NOMO-1 (cell line): ENCODE measurements around the gene SLC22A1.
"Not testable (repeated sequence)": the region's sequence is repeated elsewhere in the genome, so short reads cannot be mapped to it uniquely, and the experiment has no call there.

Source experiments
- DNase-seq, 2 experiments: peaks; one replicate each; lab custom pipeline; 2025; ENCODE audit not compliant: unreplicated experiment in 2 of 2; lab: John Stamatoyannopoulos, UW

SLC22A1 gene

DNA sequence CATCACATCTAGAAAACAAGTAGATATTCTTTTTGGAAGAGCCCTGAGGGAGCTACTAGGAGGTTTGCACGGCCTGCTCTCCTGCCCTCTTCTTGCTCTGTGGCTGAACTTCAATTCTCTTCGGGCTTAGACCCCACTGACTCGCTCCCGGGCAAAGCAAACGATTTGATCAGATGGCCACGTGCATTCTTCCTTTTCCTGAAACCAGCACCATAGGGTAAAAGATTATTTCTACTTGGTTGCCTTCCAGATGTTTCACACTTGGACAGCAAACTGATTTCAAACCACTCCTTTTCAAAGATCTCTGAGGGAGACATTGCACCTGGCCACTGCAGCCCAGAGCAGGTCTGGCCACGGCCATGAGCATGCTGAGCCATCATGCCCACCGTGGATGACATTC, at the start of gene SLC22A1:
Gene SLC22A1, plus strand, starts transcription at position 258 of the 400 bp plus-strand sequence. Its CDS starts 121 bp downstream, at position 379.
- DNase-seq = no peak

DNA sequence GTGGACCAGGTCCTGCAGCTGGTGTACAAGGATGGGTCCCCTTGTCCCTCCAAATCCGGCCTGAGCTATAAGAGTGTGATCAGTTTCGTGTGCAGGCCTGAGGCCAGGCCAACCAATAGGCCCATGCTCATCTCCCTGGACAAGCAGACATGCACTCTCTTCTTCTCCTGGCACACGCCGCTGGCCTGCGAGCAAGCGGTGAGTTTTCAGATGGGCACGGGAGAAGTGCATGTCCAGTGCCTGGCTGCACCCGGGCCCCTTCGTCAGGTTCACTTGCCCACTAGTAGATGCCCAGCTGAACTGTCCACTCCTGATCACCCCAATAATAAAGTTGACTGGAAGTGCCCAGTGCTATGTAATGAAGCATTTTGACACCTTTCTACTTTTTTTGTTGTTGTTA, 48.3 kb upstream of the SLC22A1 start:
- no peak for DNase-seq

DNA sequence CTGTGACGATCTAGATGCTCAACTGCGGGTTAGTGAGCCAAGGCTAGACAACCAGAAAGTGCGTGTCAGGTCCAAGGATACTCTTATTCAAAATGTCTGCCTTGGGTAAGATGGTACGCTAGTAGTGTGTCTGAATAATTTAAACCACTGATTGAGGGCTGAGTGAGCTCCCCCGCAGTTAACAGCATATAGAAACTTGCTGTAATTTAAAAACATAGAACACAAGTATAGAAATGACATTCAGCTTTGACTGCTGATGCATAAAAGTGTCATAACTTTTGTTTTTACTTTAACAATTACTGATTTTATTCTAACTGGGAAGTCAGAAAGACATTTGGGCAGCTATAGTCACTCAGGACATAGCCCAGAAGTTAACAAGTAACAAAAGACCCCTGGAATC, 45.6 kb upstream of the SLC22A1 start:
- no peak for DNase-seq

DNA sequence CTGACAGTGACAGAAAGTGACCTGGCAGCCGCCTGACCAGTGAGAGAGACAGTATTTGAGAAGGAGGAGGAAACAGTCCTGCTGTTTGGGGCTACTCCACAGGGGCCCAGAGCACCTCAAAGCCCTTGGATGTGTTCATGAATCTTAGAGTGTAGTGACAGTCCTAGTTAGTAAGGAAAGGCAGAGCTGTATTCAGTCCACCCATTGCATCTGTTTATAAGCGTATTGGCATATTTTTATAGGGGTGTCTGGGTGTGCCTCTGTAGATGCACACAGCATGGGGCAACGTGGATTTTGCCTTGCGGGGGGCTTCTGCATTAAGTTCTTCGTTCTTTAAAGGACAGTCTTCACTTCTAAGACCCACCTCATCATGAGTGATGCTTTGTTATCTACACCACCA, 44.6 kb upstream of the SLC22A1 start:
- no peak for DNase-seq

DNA sequence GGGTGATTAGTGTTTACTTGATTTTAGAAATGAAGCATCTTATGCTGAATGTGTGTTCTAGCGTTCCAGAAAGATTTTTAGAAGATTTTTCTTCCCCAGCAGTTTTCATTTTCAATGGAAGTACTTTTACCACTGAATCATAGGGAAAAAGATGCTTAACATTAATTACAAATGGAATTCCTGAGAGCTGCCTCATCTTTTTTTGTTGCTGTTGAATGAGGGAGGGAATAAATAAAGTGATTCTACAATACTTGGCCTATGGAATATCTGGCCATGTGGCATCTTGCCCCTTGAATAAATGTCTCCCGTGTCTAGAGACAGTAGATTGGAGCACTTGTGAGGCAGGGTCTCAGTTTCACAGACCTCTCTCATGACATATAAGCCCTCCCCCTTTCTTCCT, 44.1 kb upstream of the SLC22A1 start:
- DNase-seq = no peak

GRCh38 chr6:160078883-160079685, 42.5 kb upstream of the SLC22A1 start:
- DNase-seq = no peak

DNA sequence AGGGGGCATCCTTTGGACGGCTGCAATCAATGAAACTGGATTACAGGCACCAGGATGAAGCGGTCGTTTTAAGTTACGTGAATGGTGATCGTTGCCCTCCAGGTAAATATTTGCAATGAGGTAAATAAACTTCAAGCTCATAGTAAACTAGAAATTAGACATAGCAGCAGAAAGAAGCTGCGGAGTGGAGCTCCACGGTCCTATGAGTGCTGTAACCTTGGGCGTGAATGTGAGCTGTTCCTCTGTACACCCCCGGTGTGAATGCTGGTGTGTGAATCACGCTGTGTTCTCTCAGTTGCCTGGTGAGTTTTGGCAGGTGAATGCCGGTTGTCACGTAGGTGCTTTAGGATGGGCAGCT, 42.0 kb upstream of the SLC22A1 start:
- no peak for DNase-seq

DNA sequence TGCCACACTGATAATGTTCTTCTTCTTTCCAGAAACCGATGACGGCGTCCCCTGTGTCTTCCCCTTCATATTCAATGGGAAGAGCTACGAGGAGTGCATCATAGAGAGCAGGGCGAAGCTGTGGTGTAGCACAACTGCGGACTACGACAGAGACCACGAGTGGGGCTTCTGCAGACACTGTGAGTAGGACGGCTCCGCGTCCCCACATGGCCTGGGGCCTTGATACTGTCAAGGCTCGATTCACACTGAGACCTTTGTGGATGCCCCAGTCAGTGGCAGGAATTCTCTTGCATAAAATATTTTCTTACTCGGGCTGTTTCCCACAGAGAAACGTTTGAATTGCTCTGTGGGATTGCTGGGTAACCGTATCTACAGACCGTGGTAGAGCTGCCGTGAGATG, 41.5 kb upstream of the SLC22A1 start:
- no peak for DNase-seq

DNA sequence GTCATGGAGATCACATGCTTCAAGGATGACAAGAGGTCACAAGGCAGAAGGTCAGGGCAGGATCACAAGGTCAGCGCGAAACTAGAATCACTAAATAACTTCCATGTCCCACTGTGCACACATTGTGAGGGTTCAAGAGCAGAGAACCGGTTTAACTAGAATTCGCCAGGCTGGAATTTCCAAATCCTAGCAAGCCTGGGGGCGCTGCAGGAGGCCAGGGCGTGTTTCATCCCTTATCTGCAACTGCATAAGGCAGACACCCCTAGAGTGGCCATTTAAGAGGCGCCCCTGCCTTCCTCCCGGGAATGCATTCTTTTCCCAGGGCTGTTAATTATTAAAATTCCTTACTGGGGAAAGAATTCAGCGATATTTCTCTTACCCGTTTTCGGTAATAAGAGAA, 40.2 kb upstream of the SLC22A1 start:
- no peak for DNase-seq

DNA sequence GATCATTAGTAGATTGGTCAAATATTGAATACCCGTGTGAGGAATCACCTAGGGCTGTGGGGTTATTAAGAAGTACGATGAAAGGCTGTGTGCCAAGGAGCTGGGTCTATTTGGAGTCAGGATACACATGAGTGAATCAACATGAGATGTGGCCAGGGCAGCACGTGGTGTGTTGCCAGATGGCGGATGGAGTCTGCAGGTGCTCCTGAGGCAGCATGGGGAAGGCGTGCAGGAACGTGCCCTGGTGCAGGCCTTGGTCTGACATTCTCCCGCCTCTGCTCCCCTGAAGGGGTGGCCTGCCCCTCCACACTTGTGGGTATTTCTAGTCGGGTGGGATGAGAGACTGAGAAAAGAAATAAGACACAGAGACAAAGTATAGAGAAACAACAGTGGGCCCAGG, 39.0 kb upstream of the SLC22A1 start:
- DNase-seq = no peak

DNA sequence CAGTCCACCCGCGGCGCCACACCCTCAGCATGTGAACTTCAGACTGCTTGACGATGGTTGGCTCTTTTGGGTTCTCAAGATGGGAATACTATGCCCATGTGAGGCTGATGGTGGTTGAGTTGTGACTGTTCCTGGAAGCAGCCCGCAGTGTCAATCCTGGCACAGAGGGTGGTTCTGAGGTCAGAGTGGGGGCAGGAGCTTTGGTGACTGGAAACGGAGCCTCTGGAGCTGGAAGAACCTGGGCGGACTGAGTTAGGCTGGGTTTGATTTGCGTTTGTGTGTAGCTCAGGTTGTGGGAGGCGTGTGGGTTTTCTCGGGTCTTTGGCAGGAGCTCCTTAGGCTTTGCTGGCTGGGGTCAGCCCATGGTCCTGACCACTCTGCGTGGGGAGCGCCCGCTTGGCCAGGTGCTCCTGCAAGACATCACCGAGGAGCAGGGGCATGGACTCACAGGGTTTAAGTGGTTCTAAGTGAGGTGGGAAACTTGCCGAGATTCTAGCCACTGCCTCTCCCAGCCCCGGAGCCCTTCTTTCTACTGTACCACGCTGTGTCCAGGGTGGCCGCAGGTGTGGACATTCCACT, 37.3 kb upstream of the SLC22A1 start:
- DNase-seq = no peak

DNA sequence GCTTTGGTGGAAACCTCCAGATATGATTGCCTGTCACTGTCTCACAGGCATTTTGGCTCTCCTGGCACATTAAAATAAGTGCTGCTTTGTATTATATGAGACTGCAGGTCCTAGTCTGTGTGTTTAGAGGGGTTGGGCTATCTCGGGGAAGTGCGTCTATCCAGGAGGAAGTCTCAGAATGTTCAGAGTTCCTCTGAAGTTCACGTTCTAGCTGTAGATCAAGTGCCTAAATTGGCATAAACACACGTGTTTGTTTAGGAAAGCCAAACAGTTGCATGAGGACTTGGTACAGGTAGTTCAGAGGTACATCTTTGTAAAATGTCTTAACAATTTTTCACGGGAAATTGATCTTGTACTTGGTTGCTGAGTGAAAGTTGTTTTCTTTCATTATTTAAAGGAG, 36.4 kb upstream of the SLC22A1 start:
- no peak for DNase-seq

- DNase-seq = no peak
Observed at GRCh38 chr6:160085713-160086505, 35.7 kb upstream of the SLC22A1 start.

GRCh38 chr6:160086754-160087153, 34.9 kb upstream of the SLC22A1 start:
- DNase-seq = no peak

DNA sequence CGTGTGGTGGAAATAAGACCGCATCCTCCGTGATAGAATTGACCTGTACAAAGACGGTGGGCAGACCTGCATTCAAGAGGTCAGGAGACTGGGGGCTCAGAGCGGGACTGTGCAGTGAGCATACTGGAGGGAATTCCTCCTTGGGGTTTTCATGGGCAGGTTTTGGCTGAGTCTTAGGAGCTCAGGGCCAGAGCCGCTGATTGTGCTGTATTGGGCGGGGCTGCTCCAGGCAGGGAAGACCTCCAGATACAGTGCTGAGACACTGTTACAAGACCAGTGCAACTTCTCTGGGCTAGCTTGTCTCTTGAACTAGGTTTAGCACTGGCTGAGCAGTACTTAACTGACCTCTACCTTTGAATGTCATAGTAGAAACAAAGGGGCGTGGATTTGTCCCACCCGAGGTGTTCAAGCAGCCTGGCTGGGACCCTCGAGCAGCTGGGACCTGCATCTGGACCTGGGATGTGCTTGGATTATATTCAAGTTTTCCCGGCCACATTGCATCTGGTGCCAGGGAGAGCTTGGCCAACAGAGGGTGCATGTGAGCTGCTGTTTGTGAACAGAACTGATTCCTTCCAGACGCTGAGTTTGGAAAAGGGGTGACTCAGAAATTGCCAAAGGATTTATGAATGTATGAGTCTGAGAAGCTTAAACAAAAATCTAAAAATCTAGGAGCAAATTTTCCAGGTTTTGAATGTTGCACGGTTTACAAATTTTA, 33.4 kb upstream of the SLC22A1 start:
- DNase-seq = no peak

DNA sequence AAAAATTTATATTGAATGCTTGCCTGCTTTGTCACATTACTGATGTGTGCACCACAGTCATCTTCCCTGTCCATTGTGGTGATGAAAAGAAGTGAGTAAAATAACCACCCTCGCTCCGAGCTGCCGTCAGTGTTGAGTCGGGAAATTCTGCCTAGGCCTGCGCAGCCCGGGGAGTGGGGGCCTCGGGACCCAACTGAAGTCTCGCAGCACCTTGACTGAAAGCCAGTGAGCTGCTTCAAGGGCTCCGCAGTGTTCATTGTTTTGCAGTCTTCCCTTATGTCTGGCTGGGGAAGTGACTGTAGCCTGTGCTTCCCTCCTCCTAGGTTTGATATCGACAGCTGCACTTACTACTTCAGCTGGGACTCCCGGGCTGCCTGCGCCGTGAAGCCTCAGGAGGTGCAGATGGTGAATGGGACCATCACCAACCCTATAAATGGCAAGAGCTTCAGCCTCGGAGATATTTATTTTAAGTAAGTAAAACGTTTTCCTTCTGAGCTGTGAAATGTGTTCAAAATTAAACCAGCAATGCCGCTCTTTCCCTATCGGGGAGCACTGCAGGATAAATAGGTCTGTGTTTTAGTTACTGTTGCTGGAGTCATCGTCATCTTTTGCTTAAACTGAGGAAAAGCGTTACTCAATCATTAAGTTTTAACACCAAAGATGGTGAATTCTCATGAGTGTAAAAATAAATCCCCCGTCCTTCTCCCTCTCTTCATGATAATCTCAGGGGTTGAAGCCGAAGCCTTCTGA, 32.7 kb upstream of the SLC22A1 start:
- DNase-seq = no peak

- no peak for DNase-seq
Observed at GRCh38 chr6:160089534-160089897, 32.1 kb upstream of the SLC22A1 start.

- DNase-seq = not testable (repeated sequence)
Observed at GRCh38 chr6:160090442-160091239, 31.0 kb upstream of the SLC22A1 start.

DNA sequence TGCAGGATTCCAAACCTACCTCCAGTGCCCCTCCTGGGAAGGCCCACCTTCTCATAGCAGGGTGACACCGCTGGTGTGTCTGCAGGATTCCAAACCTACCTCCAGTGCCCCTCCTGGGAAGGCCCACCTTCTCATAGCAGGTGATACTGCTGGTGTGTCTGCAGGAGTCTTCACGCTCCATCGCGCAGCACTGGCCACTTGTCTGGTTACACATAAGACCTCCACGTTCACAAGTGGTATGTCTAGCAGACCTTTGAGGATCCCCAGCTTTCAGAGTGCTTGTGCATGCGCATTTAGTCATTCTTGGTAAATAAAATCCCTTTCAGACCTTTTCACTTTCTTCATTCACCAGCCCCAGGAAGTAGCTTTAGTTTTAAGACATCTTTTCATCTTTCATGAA, 29.4 kb upstream of the SLC22A1 start:
- DNase-seq = not testable (repeated sequence)

DNA sequence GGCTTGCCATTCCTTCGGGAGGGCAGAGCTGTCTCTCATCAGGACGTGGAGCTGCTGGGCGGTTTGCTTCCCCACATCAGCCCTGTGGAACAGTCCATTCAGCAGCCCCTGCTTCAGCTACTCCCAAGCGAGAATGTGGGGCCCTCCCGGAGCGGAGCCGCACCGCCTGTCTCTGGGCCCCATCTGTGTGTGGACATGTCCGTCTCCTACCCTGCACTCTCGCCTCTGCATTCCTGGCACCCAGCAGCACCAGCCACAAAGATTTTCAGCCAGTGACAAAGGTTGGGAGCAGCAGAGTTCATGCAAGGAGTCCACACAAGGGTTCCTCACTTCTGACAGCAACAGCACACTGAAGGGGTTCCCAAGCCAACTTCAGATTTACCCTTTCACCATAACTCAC, 29.0 kb upstream of the SLC22A1 start:
- no peak for DNase-seq
